ENCODE results near the gene PARS2. TPM values are rescaled to one million over a fixed set of nuclear protein-coding genes. Genes with fewer than 3 reads are reported as not detected.

Gene PARS2
- total and polyA plus RNA-seq, 8 donors = 0.61 to 3.6 (median 1.9) TPM

- no peaks in the 10 kb centered on the region for H3K36me3 ChIP-seq
- H3K4me1 ChIP-seq = no peaks in the 10 kb centered on the region
- no peak for TF ChIP-seq CTCF (IDR thresholded peaks at IDR 0.05)
- no peaks in the 10 kb centered on the region for H3K27me3 ChIP-seq
- DNase-seq (no peak), ATAC-seq (no peak), FAIRE-seq (no peak)
- 71 to 74% methylated on average over 18 of the region's 18 CpGs for WGBS, 2 donors
- no peak overlapping the region for H3K27ac ChIP-seq
- no peaks in the 10 kb centered on the region for H3K9me3 ChIP-seq
- intact Hi-C loops (cut with DNase I) = loop anchor here in 2 of 3 donors (5.0 to 10.0 kb wide), 4 partner anchors 140 to 937 kb away; no protein-coding TSS in a partner anchor
- H3K4me3 ChIP-seq = no peak overlapping the region
Measured at GRCh38 chr1:54811739-54812655, 47.7 kb upstream of the PARS2 start.

DNA sequence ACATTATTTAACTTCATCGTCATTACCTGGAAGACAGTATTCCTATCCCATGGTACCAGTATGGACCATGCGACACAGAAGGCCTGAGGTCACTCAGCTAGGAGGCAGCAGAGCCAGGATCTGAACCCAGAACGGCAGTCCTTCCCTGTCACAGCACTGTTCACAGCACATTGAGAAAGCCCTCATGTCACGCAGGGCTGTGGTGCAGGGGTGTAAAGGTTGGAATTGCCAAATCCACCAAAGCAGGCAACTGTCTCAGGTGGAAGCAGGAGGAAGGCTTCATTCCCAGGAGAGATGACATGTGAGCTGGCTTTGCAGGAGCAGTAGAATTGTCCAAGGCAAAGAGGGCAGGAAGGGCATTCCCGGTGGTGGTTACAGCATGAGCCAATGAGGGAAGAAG lies 46.7 kb upstream of the PARS2 start:
- H3K27me3 ChIP-seq = no peaks in the 10 kb centered on the region
- H3K9me3 ChIP-seq = no peaks in the 10 kb centered on the region
- ATAC-seq (no peak), DNase-seq (no peak), FAIRE-seq (no peak)
- no peaks in the 10 kb centered on the region for H3K36me3 ChIP-seq
- intact Hi-C loops (cut with DNase I) = loop anchor here in 2 of 3 donors (5.0 to 10.0 kb wide), 4 partner anchors 139 to 936 kb away; no protein-coding TSS in a partner anchor
- no peaks in the 10 kb centered on the region for H3K4me1 ChIP-seq
- 73 to 82% methylated on average over 5 of the region's 5 CpGs for WGBS, 2 donors
- no peak overlapping the region for H3K27ac ChIP-seq
- H3K4me3 ChIP-seq = no peak overlapping the region
- TF ChIP-seq CTCF (IDR thresholded peaks at IDR 0.05) = no peak

DNA sequence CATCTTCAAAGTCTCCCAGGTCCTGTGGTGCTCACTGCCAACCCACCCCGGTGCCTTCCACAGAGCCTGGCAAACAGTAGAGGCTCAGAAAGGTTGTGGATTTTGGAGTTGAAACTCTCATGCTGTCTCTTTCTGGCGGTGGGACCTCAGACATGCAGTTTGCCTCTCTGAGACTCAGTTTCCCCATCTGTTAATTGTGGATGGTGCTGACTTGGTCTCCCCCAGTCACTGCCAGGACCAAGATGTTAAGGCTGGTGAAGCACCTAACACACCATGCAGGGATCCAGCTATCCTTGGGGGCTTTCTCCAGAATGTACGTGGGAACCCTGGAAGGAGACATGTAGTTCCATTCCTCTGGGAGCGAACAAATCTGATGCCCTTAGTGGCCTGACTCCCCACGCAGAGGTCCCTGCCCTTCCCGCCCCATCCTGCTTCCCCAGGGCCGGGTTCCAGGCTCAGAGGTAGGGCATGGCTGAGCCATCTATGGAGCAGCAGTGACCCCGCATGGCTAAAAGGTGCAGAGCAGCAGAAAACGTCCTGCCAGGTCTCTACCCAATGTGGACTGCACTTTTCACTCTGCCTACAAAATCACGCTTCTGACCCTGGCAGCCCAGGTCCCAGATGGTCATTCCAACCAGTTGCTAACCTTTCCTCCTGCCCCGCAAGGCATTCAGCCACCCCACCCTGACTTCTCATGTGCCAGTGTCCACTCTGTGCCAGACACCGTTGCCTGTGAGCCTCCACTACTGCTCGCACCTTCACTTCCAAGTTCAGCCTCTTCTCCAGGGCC lies 46.0 kb upstream of the PARS2 start:
- H3K4me1 ChIP-seq = no peaks in the 10 kb centered on the region
- peak in 5 of 6 donors; percentile 43 to 83 (median 68) for DNase-seq
- no peak for FAIRE-seq
- intact Hi-C loops (cut with DNase I) = loop anchor here in 2 of 3 donors (5.0 to 10.0 kb wide), 4 partner anchors 138 to 936 kb away; no protein-coding TSS in a partner anchor
- H3K27ac ChIP-seq = no peak overlapping the region
- no peaks in the 10 kb centered on the region for H3K9me3 ChIP-seq
- H3K36me3 ChIP-seq = no peaks in the 10 kb centered on the region
- peak; percentile 91 to 99 (median 97) for ATAC-seq
- peak; percentile 28 to 70 (median 64) for TF ChIP-seq CTCF (IDR thresholded peaks at IDR 0.05)
- WGBS, 2 donors = 29 to 30% methylated on average over 13 of the region's 13 CpGs
- H3K27me3 ChIP-seq = no peaks in the 10 kb centered on the region
- H3K4me3 ChIP-seq = no peak overlapping the region

DNA sequence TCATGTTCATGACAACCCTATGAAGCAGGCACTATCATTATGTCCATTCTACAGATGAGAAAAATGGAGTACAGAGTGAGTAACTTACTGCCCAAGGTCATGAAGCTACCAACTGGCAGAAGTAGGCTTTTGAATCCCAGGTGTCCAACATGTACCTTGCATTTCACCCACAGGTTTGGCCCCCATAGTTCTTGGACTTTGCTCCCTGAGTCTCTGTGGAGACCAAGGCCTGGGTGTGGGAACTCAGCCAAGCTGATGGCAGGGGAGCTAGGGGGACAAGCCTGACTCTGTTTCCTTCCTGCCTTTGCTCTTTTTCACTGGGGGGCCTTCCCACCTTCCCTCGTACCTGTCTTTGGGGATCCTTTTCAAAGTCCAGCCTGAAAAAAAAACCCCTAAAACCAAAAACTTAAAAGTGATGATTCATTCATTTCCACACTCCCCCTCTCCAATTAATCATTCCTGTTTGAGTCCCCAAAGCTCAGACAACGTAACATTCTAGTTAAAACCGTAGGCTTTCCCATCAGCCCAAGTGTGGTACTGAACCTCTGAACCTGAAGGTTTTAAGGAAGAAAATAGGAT lies 45.3 kb upstream of the PARS2 start:
- TF ChIP-seq CTCF (IDR thresholded peaks at IDR 0.05) = no peak
- peak in 2 of 4 donors; percentile 38 to 44 for ATAC-seq
- WGBS, 2 donors = 28 to 29% methylated on average over 3 of the region's 3 CpGs
- Histone ChIP-seq H3K27me3 (no peaks in the 10 kb centered on the region), H3K27ac (no peak overlapping the region), H3K4me1 (peaks cover 0 to 3% (median 0%) of the 10 kb centered on the region in 3 donors), H3K36me3 (no peaks in the 10 kb centered on the region), H3K9me3 (no peaks in the 10 kb centered on the region), H3K4me3 (no peak overlapping the region)
- intact Hi-C loops (cut with DNase I) = loop anchor here in 2 of 3 donors (5.0 to 10.0 kb wide), 5 partner anchors 137 to 935 kb away; no protein-coding TSS in a partner anchor
- FAIRE-seq = no peak
- DNase-seq = no peak
